ENCODE data around the gene TSSC4.

TSSC4 gene

DNA sequence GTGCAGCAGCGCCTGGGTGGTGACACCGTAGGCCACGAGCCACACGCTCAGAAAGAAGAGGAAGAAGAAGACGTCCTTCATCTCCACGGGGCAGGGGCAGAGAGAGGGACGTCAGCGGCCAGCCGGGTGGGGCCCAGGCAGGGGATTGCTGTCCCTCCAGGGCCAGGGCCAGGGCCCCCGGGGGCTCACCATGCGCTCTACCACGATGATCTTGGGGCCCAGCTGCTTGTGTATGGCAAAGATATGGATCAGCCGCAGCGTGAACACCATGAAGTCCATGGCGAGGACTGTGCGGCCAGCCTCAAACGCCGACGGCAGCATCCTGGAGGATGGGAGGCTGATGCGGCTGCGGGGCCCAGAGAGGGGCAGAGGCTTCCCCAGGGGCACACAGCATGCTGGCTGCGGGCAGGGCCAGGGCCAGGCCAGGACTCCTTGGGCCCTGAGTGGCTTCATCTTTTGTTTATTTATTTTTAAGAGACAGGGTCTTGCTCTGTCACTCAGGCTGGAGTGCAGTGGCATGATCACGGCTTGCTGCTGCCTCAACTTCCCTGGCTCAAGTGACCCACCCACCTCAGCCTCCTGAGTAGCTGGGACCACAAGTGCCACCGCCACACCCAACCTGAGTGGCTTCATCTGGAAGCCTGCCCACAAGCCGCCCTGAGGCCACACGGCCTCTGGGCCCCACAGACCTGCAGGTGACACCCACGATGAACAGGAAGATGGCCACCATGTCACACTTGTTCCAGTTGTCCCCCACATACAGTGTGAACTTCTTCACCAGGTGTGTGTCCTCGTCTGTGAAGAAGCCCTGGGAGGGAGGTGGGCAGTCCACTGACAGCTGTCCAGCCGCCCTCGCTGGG is 11.1 kb downstream of the TSSC4 start:
- Histone ChIP-seq H3K27ac (ENCODE audit: insufficient read depth, low read depth, low read length, poor library complexity, severe bottlenecking) (no peak overlapping the region), H3K4me1 (ENCODE audit: control insufficient read depth, insufficient read depth, low read length) (no peaks in the 10 kb centered on the region), H3K9me3 (ENCODE audit: control insufficient read depth, low read length) (no peaks in the 10 kb centered on the region), H3K27me3 (ENCODE audit: control insufficient read depth, insufficient read depth, low read length, poor library complexity, severe bottlenecking) (no peaks in the 10 kb centered on the region), H3K36me3 (ENCODE audit: control insufficient read depth, insufficient read depth, low read length) (no peaks in the 10 kb centered on the region), H3K4me3 (ENCODE audit: insufficient read depth, low read depth, low read length) (no peak overlapping the region)
- WGBS, 2 experiments, result 93 to 94% methylated on average over 30 of the region's 30 CpGs

DNA sequence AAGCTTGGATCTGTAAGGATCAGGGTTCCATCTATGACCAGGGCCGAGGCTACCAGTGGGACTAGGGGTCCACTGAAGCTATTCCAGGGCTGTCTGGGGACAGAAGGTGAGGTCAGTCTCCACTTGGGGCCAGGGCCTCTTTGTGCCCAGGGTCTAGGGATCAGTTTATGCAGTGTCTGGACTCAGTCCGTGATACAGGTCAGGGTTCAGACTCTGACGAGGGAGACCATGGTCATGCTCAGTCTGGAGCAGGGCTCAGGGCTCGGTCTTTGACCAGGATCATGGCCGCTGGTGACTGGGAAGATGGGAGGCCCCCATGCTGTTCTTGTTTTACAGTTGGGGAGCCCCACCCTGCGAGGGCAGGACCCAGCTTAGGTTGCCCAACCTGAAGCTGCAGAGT is 11.8 kb downstream of the TSSC4 start:
- Histone ChIP-seq H3K4me1 (ENCODE audit: control insufficient read depth, insufficient read depth, low read length) (no peaks in the 10 kb centered on the region), H3K9me3 (ENCODE audit: control insufficient read depth, low read length) (no peaks in the 10 kb centered on the region), H3K36me3 (ENCODE audit: control insufficient read depth, insufficient read depth, low read length) (no peaks in the 10 kb centered on the region), H3K4me3 (ENCODE audit: insufficient read depth, low read depth, low read length) (no peak overlapping the region), H3K27me3 (ENCODE audit: control insufficient read depth, insufficient read depth, low read length, poor library complexity, severe bottlenecking) (no peaks in the 10 kb centered on the region), H3K27ac (ENCODE audit: insufficient read depth, low read depth, low read length, poor library complexity, severe bottlenecking) (no peak overlapping the region)
- 92 to 93% methylated on average over 6 of the region's 6 CpGs for WGBS, 2 experiments

DNA sequence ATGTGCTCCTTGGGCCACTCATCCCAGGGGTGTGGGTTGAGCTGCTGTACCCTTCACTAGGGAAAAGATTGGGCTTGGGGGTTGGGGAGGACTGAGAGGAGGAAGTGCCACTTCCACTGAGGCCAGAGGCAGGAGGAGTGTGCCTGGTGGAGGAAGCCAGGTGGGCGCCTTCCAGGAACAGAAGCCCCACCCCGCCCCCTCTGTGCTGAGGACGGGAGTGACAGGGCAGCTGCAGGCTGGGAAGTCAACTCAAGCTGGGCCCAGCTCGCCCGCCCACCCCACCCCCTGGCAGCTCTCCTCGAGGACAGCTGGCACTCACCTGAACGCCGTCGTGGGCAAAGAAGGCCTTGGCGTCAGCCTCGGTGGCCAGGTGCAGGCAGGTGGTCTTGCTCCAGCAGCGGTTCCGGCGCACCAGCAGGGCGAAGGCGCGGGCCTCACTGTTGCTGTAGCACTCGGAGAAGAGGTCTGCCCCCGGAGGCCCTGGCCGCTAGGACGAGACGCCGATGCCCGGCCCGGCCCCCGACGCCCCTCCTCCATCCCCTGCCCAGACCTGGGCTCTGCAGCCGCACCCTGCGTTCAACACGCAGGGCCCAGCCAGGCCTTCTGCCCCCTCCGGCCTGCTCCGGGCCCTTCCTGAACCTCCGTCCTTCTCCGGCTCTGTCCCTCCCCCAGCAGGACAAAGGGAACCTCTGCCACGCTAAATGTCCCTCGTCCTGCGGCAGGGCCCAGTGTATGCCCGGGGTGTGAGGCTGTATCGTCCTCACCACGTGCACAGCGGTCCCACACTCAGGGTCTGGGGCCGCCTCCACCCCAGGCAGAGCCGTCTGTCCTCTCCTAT is 13.4 kb downstream of the TSSC4 start:
- Histone ChIP-seq H3K27me3 (ENCODE audit: control insufficient read depth, insufficient read depth, low read length, poor library complexity, severe bottlenecking) (no peaks in the 10 kb centered on the region), H3K4me1 (ENCODE audit: control insufficient read depth, insufficient read depth, low read length) (no peaks in the 10 kb centered on the region), H3K4me3 (ENCODE audit: insufficient read depth, low read depth, low read length) (no peak overlapping the region), H3K9me3 (ENCODE audit: control insufficient read depth, low read length) (no peaks in the 10 kb centered on the region), H3K36me3 (ENCODE audit: control insufficient read depth, insufficient read depth, low read length) (no peaks in the 10 kb centered on the region), H3K27ac (ENCODE audit: insufficient read depth, low read depth, low read length, poor library complexity, severe bottlenecking) (no peak overlapping the region)
- 91 to 92% methylated on average over 43 of the region's 43 CpGs for WGBS, 2 experiments

DNA sequence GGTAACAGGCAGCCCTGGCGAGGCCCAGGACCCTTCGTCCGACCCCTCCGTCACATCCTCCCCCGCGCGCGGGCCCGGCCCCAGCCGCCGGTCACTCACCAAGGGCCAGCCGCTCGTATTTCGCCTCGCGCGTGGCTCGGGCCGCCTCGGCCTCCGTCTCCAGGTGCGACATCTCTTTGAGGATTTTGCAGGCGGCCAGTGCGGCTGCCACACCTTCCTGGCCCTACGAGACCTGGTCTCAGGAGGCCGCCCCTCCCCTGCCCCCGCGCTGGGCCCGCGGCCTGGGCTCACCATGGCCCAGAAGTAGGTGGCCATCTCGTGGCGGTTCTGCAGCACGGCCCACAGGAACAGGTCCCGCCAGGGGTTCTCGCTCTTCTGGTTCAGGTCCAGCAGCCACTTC is 14.1 kb downstream of the TSSC4 start:
- WGBS, 2 experiments, result 89 to 90% methylated on average over 35 of the region's 35 CpGs
- Histone ChIP-seq H3K36me3 (ENCODE audit: control insufficient read depth, insufficient read depth, low read length) (no peaks in the 10 kb centered on the region), H3K4me1 (ENCODE audit: control insufficient read depth, insufficient read depth, low read length) (no peaks in the 10 kb centered on the region), H3K27ac (ENCODE audit: insufficient read depth, low read depth, low read length, poor library complexity, severe bottlenecking) (no peak overlapping the region), H3K27me3 (ENCODE audit: control insufficient read depth, insufficient read depth, low read length, poor library complexity, severe bottlenecking) (no peaks in the 10 kb centered on the region), H3K4me3 (ENCODE audit: insufficient read depth, low read depth, low read length) (no peak overlapping the region), H3K9me3 (ENCODE audit: control insufficient read depth, low read length) (no peaks in the 10 kb centered on the region)

DNA sequence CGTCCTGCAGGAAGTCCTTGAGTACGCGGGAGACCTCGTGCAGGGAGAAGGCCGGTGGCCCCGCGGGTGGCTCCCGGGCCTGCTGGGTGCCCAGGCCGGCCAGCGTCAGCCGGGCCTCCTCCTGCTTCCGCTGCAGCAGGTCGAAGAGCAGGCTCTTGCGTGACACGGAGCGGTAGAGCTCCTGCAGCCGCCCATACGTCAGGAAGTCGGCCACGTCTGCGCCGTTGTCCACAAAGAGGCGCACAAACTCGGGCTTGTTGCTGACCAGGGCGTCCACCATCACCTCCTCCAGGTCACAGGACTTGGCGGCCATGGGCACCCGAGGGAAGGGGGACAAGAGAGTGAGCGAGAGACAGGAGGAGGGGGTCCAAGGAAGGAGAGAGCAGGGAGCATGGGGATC is 14.6 kb downstream of the TSSC4 start:
- 94 to 95% methylated on average over 28 of the region's 28 CpGs for WGBS, 2 experiments
- Histone ChIP-seq H3K27me3 (ENCODE audit: control insufficient read depth, insufficient read depth, low read length, poor library complexity, severe bottlenecking) (no peaks in the 10 kb centered on the region), H3K4me3 (ENCODE audit: insufficient read depth, low read depth, low read length) (no peak overlapping the region), H3K36me3 (ENCODE audit: control insufficient read depth, insufficient read depth, low read length) (no peaks in the 10 kb centered on the region), H3K4me1 (ENCODE audit: control insufficient read depth, insufficient read depth, low read length) (no peaks in the 10 kb centered on the region), H3K9me3 (ENCODE audit: control insufficient read depth, low read length) (no peaks in the 10 kb centered on the region), H3K27ac (ENCODE audit: insufficient read depth, low read depth, low read length, poor library complexity, severe bottlenecking) (no peak overlapping the region)

DNA sequence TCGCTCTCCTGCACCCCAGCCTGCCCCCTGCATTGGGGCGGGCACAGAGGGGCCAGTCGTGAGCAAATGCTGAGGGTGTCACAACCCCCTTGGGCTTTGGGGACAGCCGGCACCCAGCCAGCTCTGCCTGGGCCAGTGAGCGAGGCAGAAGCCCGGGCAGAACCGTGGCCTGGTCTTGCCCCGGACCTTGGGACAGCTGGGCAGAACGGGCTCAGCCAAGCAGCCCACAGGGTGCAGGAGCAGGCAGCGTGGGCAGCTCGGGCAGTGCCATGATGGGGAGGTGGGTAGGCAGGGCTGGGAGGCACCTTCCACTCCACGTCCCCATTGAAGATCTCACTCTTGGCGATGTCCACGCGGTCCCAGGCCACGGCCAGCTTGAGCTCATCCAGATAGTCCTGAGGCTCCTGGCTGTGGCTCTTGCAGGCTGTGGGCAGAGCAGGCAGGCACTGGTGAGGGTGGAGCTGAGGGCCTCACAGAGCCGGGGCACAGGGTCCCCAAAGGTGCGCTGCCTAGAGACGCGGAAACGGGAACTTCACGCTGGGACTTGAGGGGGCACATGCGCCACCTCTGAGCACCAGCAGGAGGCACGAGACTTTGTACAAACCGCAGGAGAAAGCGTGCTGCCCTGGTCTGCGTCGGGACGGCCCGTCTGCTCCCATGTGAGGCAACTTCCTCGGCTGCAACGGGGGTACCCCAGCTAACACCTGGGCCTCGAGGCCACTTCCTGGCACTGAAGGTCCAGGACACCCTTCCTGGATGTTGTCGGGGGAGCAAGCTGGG is 15.2 kb downstream of the TSSC4 start:
- Histone ChIP-seq H3K9me3 (ENCODE audit: control insufficient read depth, low read length) (no peaks in the 10 kb centered on the region), H3K36me3 (ENCODE audit: control insufficient read depth, insufficient read depth, low read length) (no peaks in the 10 kb centered on the region), H3K4me1 (ENCODE audit: control insufficient read depth, insufficient read depth, low read length) (no peaks in the 10 kb centered on the region), H3K27me3 (ENCODE audit: control insufficient read depth, insufficient read depth, low read length, poor library complexity, severe bottlenecking) (no peaks in the 10 kb centered on the region), H3K27ac (ENCODE audit: insufficient read depth, low read depth, low read length, poor library complexity, severe bottlenecking) (no peak overlapping the region), H3K4me3 (ENCODE audit: insufficient read depth, low read depth, low read length) (no peak overlapping the region)
- 92% methylated on average over 34 of the region's 34 CpGs for WGBS, 2 experiments

DNA sequence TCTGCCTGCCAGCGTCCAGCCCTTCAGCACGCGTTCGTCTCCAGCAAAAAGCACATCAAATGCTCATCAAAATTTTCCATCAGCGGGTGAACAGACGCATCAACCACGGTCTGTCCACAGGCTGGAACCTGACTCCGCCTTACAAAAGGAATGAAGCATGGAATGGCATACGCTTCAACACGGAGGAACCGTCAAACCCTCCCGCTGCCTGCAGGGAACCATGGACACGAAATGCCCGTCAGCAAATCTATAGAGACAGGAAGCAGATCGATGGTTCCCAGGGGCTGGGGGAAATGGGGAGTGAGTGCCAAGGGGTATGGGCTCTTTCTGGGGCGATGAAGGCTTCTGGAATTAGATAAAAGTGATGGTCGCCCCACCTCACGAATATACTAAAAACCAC is 16.2 kb downstream of the TSSC4 start:
- Histone ChIP-seq H3K9me3 (ENCODE audit: control insufficient read depth, low read length) (no peaks in the 10 kb centered on the region), H3K4me1 (ENCODE audit: control insufficient read depth, insufficient read depth, low read length) (no peaks in the 10 kb centered on the region), H3K27me3 (ENCODE audit: control insufficient read depth, insufficient read depth, low read length, poor library complexity, severe bottlenecking) (no peaks in the 10 kb centered on the region), H3K36me3 (ENCODE audit: control insufficient read depth, insufficient read depth, low read length) (no peaks in the 10 kb centered on the region), H3K27ac (ENCODE audit: insufficient read depth, low read depth, low read length, poor library complexity, severe bottlenecking) (no peak overlapping the region), H3K4me3 (ENCODE audit: insufficient read depth, low read depth, low read length) (no peak overlapping the region)
- WGBS, 2 experiments, result 90 to 92% methylated on average over 18 of the region's 18 CpGs

DNA sequence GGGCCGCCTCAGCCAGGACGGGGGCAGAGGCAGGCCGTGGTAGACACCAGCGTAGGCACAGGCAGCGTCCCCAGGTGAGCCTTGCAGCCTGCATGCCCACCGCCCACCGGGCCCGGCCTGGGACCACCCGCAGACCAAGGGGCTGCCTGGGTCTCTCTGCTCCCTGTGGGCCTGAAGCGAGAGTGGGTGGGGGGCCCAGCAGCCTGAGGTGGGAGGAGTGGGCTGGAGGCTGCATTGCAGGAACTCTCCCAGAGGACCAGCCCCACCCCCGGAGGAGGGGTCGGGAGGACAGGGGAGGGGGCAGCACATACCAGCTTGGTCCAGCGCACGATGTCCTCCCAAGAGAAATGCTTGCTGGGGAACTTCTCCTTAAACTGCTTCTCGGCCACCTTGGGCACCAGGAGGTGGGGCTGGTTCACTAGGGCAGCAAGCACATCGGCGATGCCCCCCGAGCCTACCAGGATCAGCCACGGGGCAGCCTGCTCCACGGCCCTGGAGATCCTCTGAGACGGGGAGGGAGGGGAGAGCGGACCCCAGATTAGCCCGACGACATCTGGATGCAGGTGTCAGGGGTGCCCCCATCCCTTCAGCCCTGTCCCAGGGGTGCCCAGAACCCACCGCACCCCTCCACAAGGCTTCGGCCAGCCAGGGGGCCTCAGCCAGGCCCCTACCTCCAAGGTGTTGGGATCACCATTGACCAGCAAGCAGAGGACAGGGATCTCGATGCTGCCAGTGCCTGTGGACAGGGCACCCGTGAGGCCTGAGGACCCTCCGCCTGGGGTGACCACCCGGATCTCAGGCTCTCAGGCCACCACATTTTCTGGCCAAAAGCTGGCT is 17.5 kb downstream of the TSSC4 start:
- no peak overlapping the region for H3K27ac ChIP-seq (ENCODE audit: insufficient read depth, low read depth, low read length, poor library complexity, severe bottlenecking)
- no peaks in the 10 kb centered on the region for H3K36me3 ChIP-seq (ENCODE audit: control insufficient read depth, insufficient read depth, low read length)
- no peak overlapping the region for H3K4me3 ChIP-seq (ENCODE audit: insufficient read depth, low read depth, low read length)
- H3K9me3 ChIP-seq (ENCODE audit: control insufficient read depth, low read length), result no peaks in the 10 kb centered on the region
- WGBS, 2 experiments, result 90 to 91% methylated on average over 30 of the region's 30 CpGs
- H3K4me1 ChIP-seq (ENCODE audit: control insufficient read depth, insufficient read depth, low read length), result no peaks in the 10 kb centered on the region
- no peaks in the 10 kb centered on the region for H3K27me3 ChIP-seq (ENCODE audit: control insufficient read depth, insufficient read depth, low read length, poor library complexity, severe bottlenecking)

DNA sequence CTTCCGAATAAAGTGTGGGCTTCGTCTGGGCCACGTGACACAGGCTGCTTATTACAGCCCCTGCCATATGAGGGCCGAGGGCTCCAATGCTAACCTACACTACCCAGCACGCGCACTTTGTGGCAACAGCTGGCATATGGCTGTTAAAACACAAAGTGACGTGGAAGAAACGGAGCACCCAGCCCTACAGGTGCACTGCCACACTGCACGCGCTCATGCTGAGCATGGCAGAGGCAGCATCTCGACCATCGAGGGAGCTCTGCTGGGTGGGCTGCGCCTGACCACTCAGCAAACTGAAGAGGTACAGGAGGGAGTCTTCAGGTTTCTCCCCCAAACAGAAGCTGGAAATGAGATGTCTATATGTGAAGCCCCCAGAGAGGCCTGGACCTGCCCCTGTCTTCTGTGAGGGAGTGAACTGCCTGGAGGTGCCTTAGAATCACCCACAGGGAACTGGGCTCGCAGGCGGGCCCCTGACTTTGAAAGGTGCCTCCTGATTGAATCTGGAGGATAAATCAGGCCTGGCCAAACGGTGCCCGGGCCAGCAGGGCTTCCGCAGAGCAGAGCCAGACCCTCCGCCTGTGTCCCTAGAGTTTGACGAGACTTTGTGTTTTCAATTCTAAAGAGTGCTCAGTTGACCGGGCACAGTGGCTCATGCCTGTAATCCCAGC is 18.3 kb downstream of the TSSC4 start:
- H3K27me3 ChIP-seq (ENCODE audit: control insufficient read depth, insufficient read depth, low read length, poor library complexity, severe bottlenecking), result no peaks in the 10 kb centered on the region
- no peaks in the 10 kb centered on the region for H3K4me1 ChIP-seq (ENCODE audit: control insufficient read depth, insufficient read depth, low read length)
- 89% methylated on average over 21 of the region's 21 CpGs for WGBS, 2 experiments
- H3K36me3 ChIP-seq (ENCODE audit: control insufficient read depth, insufficient read depth, low read length), result no peaks in the 10 kb centered on the region
- no peak overlapping the region for H3K27ac ChIP-seq (ENCODE audit: insufficient read depth, low read depth, low read length, poor library complexity, severe bottlenecking)
- H3K4me3 ChIP-seq (ENCODE audit: insufficient read depth, low read depth, low read length), result no peak overlapping the region
- H3K9me3 ChIP-seq (ENCODE audit: control insufficient read depth, low read length), result no peaks in the 10 kb centered on the region
